Left hindlimb (tissue), 1 donor: ENCODE data around the gene CAPN2.
"Not testable (repeated sequence)": the region's sequence is repeated elsewhere in the genome, so short reads cannot be mapped to it uniquely, and the experiment has no call there.

ENCODE experiments used
- DNase-seq: peaks from one replicate; pipeline ENCODE4 v3.0.0-alpha.2; 2018

CAPN2 gene

GRCh38 chr1:223717123-223717522, 4.8 kb downstream of the CAPN2 start:
- DNase-seq: no peak

GRCh38 chr1:223717695-223718363, 5.5 kb downstream of the CAPN2 start:
- DNase-seq: no peak

GRCh38 chr1:223718850-223719249, 6.5 kb downstream of the CAPN2 start:
- DNase-seq: no peak

- no peak for DNase-seq
Measured at GRCh38 chr1:223720971-223721591, 8.7 kb downstream of the CAPN2 start.

GRCh38 chr1:223721658-223722607, 9.6 kb downstream of the CAPN2 start:
- DNase-seq: no peak

GRCh38 chr1:223723351-223723904, 11.1 kb downstream of the CAPN2 start:
- no peak for DNase-seq

GRCh38 chr1:223724376-223724775, 12.0 kb downstream of the CAPN2 start:
- DNase-seq: no peak

GRCh38 chr1:223725578-223725977, 13.2 kb downstream of the CAPN2 start:
- DNase-seq: no peak

GRCh38 chr1:223726380-223727001, 14.2 kb downstream of the CAPN2 start:
- peak; percentile 85 for DNase-seq

- no peak for DNase-seq
Measured at GRCh38 chr1:223727541-223727940, 15.2 kb downstream of the CAPN2 start.

GRCh38 chr1:223729906-223730305, 17.6 kb downstream of the CAPN2 start:
- DNase-seq: no peak

- no peak for DNase-seq
Measured at GRCh38 chr1:223730479-223731132, 18.3 kb downstream of the CAPN2 start.

- DNase-seq: peak; percentile 51
Measured at GRCh38 chr1:223731133-223731770, 18.9 kb downstream of the CAPN2 start.

- DNase-seq: peak; percentile 74
Measured at GRCh38 chr1:223732993-223733798, 20.9 kb downstream of the CAPN2 start.

GRCh38 chr1:223733898-223734852, 21.8 kb downstream of the CAPN2 start:
- DNase-seq: no peak

- DNase-seq: not testable (repeated sequence)
Measured at GRCh38 chr1:223736638-223737037, 24.3 kb downstream of the CAPN2 start.

- DNase-seq: no peak
Measured at GRCh38 chr1:223737342-223737741, 25.0 kb downstream of the CAPN2 start.

- DNase-seq: peak; percentile 51
Measured at GRCh38 chr1:223738465-223739365, 26.4 kb downstream of the CAPN2 start.
